ENCODE measurements around the gene HSPA1L. TPM values are rescaled to one million over a fixed set of nuclear protein-coding genes. Genes with fewer than 3 reads are reported as not detected.
A peak's percentile ranks its signal among the peaks of the same experiment; 100 is the strongest.

Gene HSPA1L
- total RNA-seq, 1 experiment from 2014 or later, result 0.75 TPM

- DNase-seq (ENCODE audit: low spot score), result no peak
- in situ Hi-C loops (cut with HindIII; ENCODE audit: low sequenced_read_pairs), result no loop called here
Observed at GRCh38 chr6:31771992-31772358, 43.1 kb downstream of the HSPA1L start.

- no peak for DNase-seq (ENCODE audit: low spot score)
Observed at GRCh38 chr6:31770860-31771259, 44.2 kb downstream of the HSPA1L start.

GRCh38 chr6:31769684-31770371 lies 45.3 kb downstream of the HSPA1L start:
- in situ Hi-C loops (cut with HindIII; ENCODE audit: low sequenced_read_pairs), result no loop called here

More at GRCh38 chr6:31770860-31771259, 44.2 kb downstream of the HSPA1L start:
- in situ Hi-C loops (cut with HindIII; ENCODE audit: low sequenced_read_pairs), result no loop called here

GRCh38 chr6:31768363-31769257 lies 46.5 kb downstream of the HSPA1L start:
- DNase-seq (ENCODE audit: low spot score), result no peak
- in situ Hi-C loops (cut with HindIII; ENCODE audit: low sequenced_read_pairs), result no loop called here

More at GRCh38 chr6:31769684-31770371, 45.3 kb downstream of the HSPA1L start:
- DNase-seq (ENCODE audit: low spot score), result peak; percentile 29

- DNase-seq (ENCODE audit: low spot score), result no peak
- in situ Hi-C loops (cut with HindIII; ENCODE audit: low sequenced_read_pairs), result no loop called here
Observed at GRCh38 chr6:31767096-31767645, 47.9 kb downstream of the HSPA1L start.

GRCh38 chr6:31765910-31766794 lies 48.9 kb downstream of the HSPA1L start:
- in situ Hi-C loops (cut with HindIII; ENCODE audit: low sequenced_read_pairs), result no loop called here
- DNase-seq (ENCODE audit: low spot score), result no peak

GRCh38 chr6:31765559-31765909 lies 49.5 kb downstream of the HSPA1L start:
- DNase-seq (ENCODE audit: low spot score), result no peak
- in situ Hi-C loops (cut with HindIII; ENCODE audit: low sequenced_read_pairs), result no loop called here

GRCh38 chr6:31764198-31764597 lies 50.9 kb downstream of the HSPA1L start:
- in situ Hi-C loops (cut with HindIII; ENCODE audit: low sequenced_read_pairs), result no loop called here
- DNase-seq (ENCODE audit: low spot score), result no peak

- in situ Hi-C loops (cut with HindIII; ENCODE audit: low sequenced_read_pairs), result no loop called here
- DNase-seq (ENCODE audit: low spot score), result peak; percentile 53
Observed at GRCh38 chr6:31763619-31763940, 51.5 kb downstream of the HSPA1L start.

GRCh38 chr6:31762878-31763618 lies 52.0 kb downstream of the HSPA1L start:
- no peak for DNase-seq (ENCODE audit: low spot score)
- in situ Hi-C loops (cut with HindIII; ENCODE audit: low sequenced_read_pairs), result no loop called here

- DNase-seq (ENCODE audit: low spot score), result no peak
- in situ Hi-C loops (cut with HindIII; ENCODE audit: low sequenced_read_pairs), result no loop called here
Observed at GRCh38 chr6:31762356-31762755, 52.7 kb downstream of the HSPA1L start, which contains the start of gene SAPCD1. SAPCD1 (plus strand) TSS chr6:31762656; CDS start chr6:31763055, 399 bp downstream.

- in situ Hi-C loops (cut with HindIII; ENCODE audit: low sequenced_read_pairs), result no loop called here
Observed at GRCh38 chr6:31761343-31761742, 53.7 kb downstream of the HSPA1L start.

GRCh38 chr6:31760790-31761189 lies 54.3 kb downstream of the HSPA1L start:
- in situ Hi-C loops (cut with HindIII; ENCODE audit: low sequenced_read_pairs), result no loop called here
- no peak for DNase-seq (ENCODE audit: low spot score)

More at GRCh38 chr6:31761343-31761742, 53.7 kb downstream of the HSPA1L start:
- no peak for DNase-seq (ENCODE audit: low spot score)

Other genes with a start within 250 kb of the HSPA1L start
- not detected in 2 replicates for gene LTA, start 243.0 kb downstream of the HSPA1L start, total RNA-seq (2014; rRNA removed; shearing (Covaris generic))
- gene TNF, start 239.7 kb downstream of the HSPA1L start, total RNA-seq (2014; rRNA removed; shearing (Covaris generic)), result 0.14 TPM in 1 of 2 replicates, not detected in the other
- 0.51 TPM in 1 of 2 replicates, not detected in the other for gene LTB, start 232.9 kb downstream of the HSPA1L start, total RNA-seq (2014; rRNA removed; shearing (Covaris generic))
- gene LST1, start 229.0 kb downstream of the HSPA1L start, total RNA-seq (2014; rRNA removed; shearing (Covaris generic)), result not detected in 2 replicates
- gene NCR3, start 222.3 kb downstream of the HSPA1L start, total RNA-seq (2014; rRNA removed; shearing (Covaris generic)), result not detected in 2 replicates
- 36.6 and 57.5 TPM in 2 replicates for gene AIF1, start 200.0 kb downstream of the HSPA1L start, total RNA-seq (2014; rRNA removed; shearing (Covaris generic))
- 62.1 and 62.4 TPM in 2 replicates for gene PRRC2A, start 194.6 kb downstream of the HSPA1L start, total RNA-seq (2014; rRNA removed; shearing (Covaris generic))
- 257 and 311 TPM in 2 replicates for gene BAG6, start 162.6 kb downstream of the HSPA1L start, total RNA-seq (2014; rRNA removed; shearing (Covaris generic))
- gene APOM, start 159.4 kb downstream of the HSPA1L start, total RNA-seq (2014; rRNA removed; shearing (Covaris generic)), result 2.3 and 3.6 TPM in 2 replicates
- 12.4 and 16.2 TPM in 2 replicates for gene C6orf47, start 154.5 kb downstream of the HSPA1L start, total RNA-seq (2014; rRNA removed; shearing (Covaris generic))
- 24.9 and 31.6 TPM in 2 replicates for gene GPANK1, start 150.3 kb downstream of the HSPA1L start, total RNA-seq (2014; rRNA removed; shearing (Covaris generic))
- 105 and 107 TPM in 2 replicates for gene CSNK2B, start 149.2 kb downstream of the HSPA1L start, total RNA-seq (2014; rRNA removed; shearing (Covaris generic))
- gene LY6G5B, start 145.3 kb downstream of the HSPA1L start, total RNA-seq (2014; rRNA removed; shearing (Covaris generic)), result 2.0 TPM in 1 of 2 replicates, not detected in the other
- gene LY6G5C, start 134.2 kb downstream of the HSPA1L start, total RNA-seq (2014; rRNA removed; shearing (Covaris generic)), result not detected in 2 replicates
- gene ABHD16A, start 112.0 kb downstream of the HSPA1L start, total RNA-seq (2014; rRNA removed; shearing (Covaris generic)), result 43.9 and 47.3 TPM in 2 replicates
- gene LY6G6F, start 108.4 kb downstream of the HSPA1L start, total RNA-seq (2014; rRNA removed; shearing (Covaris generic)), result 1.1 TPM in 1 of 2 replicates, not detected in the other
- gene LY6G6D, start 99.9 kb downstream of the HSPA1L start, total RNA-seq (2014; rRNA removed; shearing (Covaris generic)), result not detected in 2 replicates
- gene LY6G6C, start 93.5 kb downstream of the HSPA1L start, total RNA-seq (2014; rRNA removed; shearing (Covaris generic)), result not detected in 2 replicates
- gene MPIG6B, start 91.9 kb downstream of the HSPA1L start, total RNA-seq (2014; rRNA removed; shearing (Covaris generic)), result not detected in 2 replicates
- 141 and 183 TPM in 2 replicates for gene DDAH2, start 86.0 kb downstream of the HSPA1L start, total RNA-seq (2014; rRNA removed; shearing (Covaris generic))
- gene CLIC1, start 78.8 kb downstream of the HSPA1L start, total RNA-seq (2014; rRNA removed; shearing (Covaris generic)), result 868 and 869 TPM in 2 replicates
- gene MSH5, start 75.3 kb downstream of the HSPA1L start, total RNA-seq (2014; rRNA removed; shearing (Covaris generic)), result 3.2 and 7.1 TPM in 2 replicates
- 13.0 and 15.4 TPM in 2 replicates for gene SAPCD1, start 52.6 kb downstream of the HSPA1L start, total RNA-seq (2014; rRNA removed; shearing (Covaris generic))
- gene VWA7, start 38.0 kb downstream of the HSPA1L start, total RNA-seq (2014; rRNA removed; shearing (Covaris generic)), result 0.78 and 1.7 TPM in 2 replicates
- gene VARS1, start 19.5 kb downstream of the HSPA1L start, total RNA-seq (2014; rRNA removed; shearing (Covaris generic)), result 133 and 152 TPM in 2 replicates
- 64.0 and 104 TPM in 2 replicates for gene LSM2, start 8.3 kb downstream of the HSPA1L start, total RNA-seq (2014; rRNA removed; shearing (Covaris generic))
- gene HSPA1A, start 260 bp upstream of the HSPA1L start, total RNA-seq (2014; rRNA removed; shearing (Covaris generic)), result 0.25 TPM in 1 of 2 replicates, not detected in the other
- gene HSPA1B, start 12.5 kb upstream of the HSPA1L start, total RNA-seq (2014; rRNA removed; shearing (Covaris generic)), result 201 and 209 TPM in 2 replicates
- gene NEU1, start 47.5 kb upstream of the HSPA1L start, total RNA-seq (2014; rRNA removed; shearing (Covaris generic)), result 212 and 231 TPM in 2 replicates
- 0.18 and 0.41 TPM in 2 replicates for gene SLC44A4, start 63.7 kb upstream of the HSPA1L start, total RNA-seq (2014; rRNA removed; shearing (Covaris generic))
- gene EHMT2, start 82.4 kb upstream of the HSPA1L start, total RNA-seq (2014; rRNA removed; shearing (Covaris generic)), result 57.7 and 95.3 TPM in 2 replicates
- gene ZBTB12, start 86.8 kb upstream of the HSPA1L start, total RNA-seq (2014; rRNA removed; shearing (Covaris generic)), result 20.0 and 22.3 TPM in 2 replicates
- gene C2, start 112.4 kb upstream of the HSPA1L start, total RNA-seq (2014; rRNA removed; shearing (Covaris generic)), result 0.98 and 3.7 TPM in 2 replicates
- not detected in 2 replicates for gene CFB, start 130.8 kb upstream of the HSPA1L start, total RNA-seq (2014; rRNA removed; shearing (Covaris generic))
- gene NELFE, start 143.7 kb upstream of the HSPA1L start, total RNA-seq (2014; rRNA removed; shearing (Covaris generic)), result 183 and 198 TPM in 2 replicates
- 41.0 and 43.4 TPM in 2 replicates for gene SKIC2, start 143.9 kb upstream of the HSPA1L start, total RNA-seq (2014; rRNA removed; shearing (Covaris generic))
- gene DXO, start 156.9 kb upstream of the HSPA1L start, total RNA-seq (2014; rRNA removed; shearing (Covaris generic)), result 4.3 and 7.1 TPM in 2 replicates
- gene C4A, start 166.8 kb upstream of the HSPA1L start, total RNA-seq (2014; rRNA removed; shearing (Covaris generic)), result 0.98 and 1.2 TPM in 2 replicates
- gene C4B, start 199.5 kb upstream of the HSPA1L start, total RNA-seq (2014; rRNA removed; shearing (Covaris generic)), result 0.78 and 0.86 TPM in 2 replicates
- gene CYP21A2, start 223.1 kb upstream of the HSPA1L start, total RNA-seq (2014; rRNA removed; shearing (Covaris generic)), result not detected in 2 replicates

Data from G401 (cell line).